ENCODE measurements around the gene NEK11. TPM values are rescaled to one million over a fixed set of nuclear protein-coding genes. Genes with fewer than 3 reads are reported as not detected.

Gene NEK11
- total RNA-seq, 1 experiment from 2014 or later, result 5.0 TPM

- intact Hi-C loops (cut with micrococcal nuclease; ENCODE audit: unreplicated experiment), result no loop called here
- no peak overlapping the region for H3K4me3 ChIP-seq (ENCODE audit: low read depth, low read length, poor library complexity, severe bottlenecking)
- TF ChIP-seq, protein P1, sequence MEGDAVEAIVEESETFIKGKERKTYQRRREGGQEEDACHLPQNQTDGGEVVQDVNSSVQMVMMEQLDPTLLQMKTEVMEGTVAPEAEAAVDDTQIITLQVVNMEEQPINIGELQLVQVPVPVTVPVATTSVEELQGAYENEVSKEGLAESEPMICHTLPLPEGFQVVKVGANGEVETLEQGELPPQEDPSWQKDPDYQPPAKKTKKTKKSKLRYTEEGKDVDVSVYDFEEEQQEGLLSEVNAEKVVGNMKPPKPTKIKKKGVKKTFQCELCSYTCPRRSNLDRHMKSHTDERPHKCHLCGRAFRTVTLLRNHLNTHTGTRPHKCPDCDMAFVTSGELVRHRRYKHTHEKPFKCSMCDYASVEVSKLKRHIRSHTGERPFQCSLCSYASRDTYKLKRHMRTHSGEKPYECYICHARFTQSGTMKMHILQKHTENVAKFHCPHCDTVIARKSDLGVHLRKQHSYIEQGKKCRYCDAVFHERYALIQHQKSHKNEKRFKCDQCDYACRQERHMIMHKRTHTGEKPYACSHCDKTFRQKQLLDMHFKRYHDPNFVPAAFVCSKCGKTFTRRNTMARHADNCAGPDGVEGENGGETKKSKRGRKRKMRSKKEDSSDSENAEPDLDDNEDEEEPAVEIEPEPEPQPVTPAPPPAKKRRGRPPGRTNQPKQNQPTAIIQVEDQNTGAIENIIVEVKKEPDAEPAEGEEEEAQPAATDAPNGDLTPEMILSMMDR (conservative IDR thresholded peaks at IDR 0.05; ENCODE audit: low read depth, low read length), result no peak
- H3K36me3 ChIP-seq (ENCODE audit: insufficient read depth, low read length, poor library complexity, severe bottlenecking), result no peaks in the 10 kb centered on the region
- H3K4me1 ChIP-seq (ENCODE audit: insufficient read depth, low read length, poor library complexity, severe bottlenecking), result no peaks in the 10 kb centered on the region
- no TSS peak for BruUV-seq (replicated peaks)
- H3K27me3 ChIP-seq (replicated peaks; ENCODE audit: insufficient read depth, low read depth, low read length, poor library complexity), result no peaks in the 10 kb centered on the region
- no peaks in the 10 kb centered on the region for H3K9me3 ChIP-seq (ENCODE audit: low read depth, low read length, poor library complexity, severe bottlenecking)
- ChIA-PET CTCF (no interaction called here), POLR2A (ENCODE audit: low non-redundant PET) (no interaction called here)
- no peak overlapping the region for H3K27ac ChIP-seq (ENCODE audit: low read depth, low read length, poor library complexity, severe bottlenecking)
- no peak for DNase-seq (ENCODE audit: low spot score)
Measured at GRCh38 chr3:131282379-131282778, 255.7 kb downstream of the NEK11 start.

GRCh38 chr3:131282967-131283366 is 256.3 kb downstream of the NEK11 start:
- Histone ChIP-seq H3K27me3 (replicated peaks; ENCODE audit: insufficient read depth, low read depth, low read length, poor library complexity) (no peaks in the 10 kb centered on the region), H3K9me3 (ENCODE audit: low read depth, low read length, poor library complexity, severe bottlenecking) (no peaks in the 10 kb centered on the region), H3K27ac (ENCODE audit: low read depth, low read length, poor library complexity, severe bottlenecking) (no peak overlapping the region), H3K36me3 (ENCODE audit: insufficient read depth, low read length, poor library complexity, severe bottlenecking) (no peaks in the 10 kb centered on the region), H3K4me1 (ENCODE audit: insufficient read depth, low read length, poor library complexity, severe bottlenecking) (no peaks in the 10 kb centered on the region), H3K4me3 (ENCODE audit: low read depth, low read length, poor library complexity, severe bottlenecking) (no peak overlapping the region)
- intact Hi-C loops (cut with micrococcal nuclease; ENCODE audit: unreplicated experiment), result no loop called here
- no peak for DNase-seq (ENCODE audit: low spot score)
- CTCF ChIA-PET, result no interaction called here
- BruUV-seq (replicated peaks), result no TSS peak
- no peak for TF ChIP-seq EZH2 (IDR thresholded peaks at IDR 0.05; ENCODE audit: borderline replicate concordance, low read depth, low read length, poor library complexity, severe bottlenecking)
- TF ChIP-seq, protein P1 (conservative IDR thresholded peaks at IDR 0.05; ENCODE audit: low read depth, low read length), result no peak
- POLR2A ChIA-PET (ENCODE audit: low non-redundant PET), result no interaction called here

- no peak for DNase-seq (ENCODE audit: low spot score)
- TF ChIP-seq, protein P1 (conservative IDR thresholded peaks at IDR 0.05; ENCODE audit: low read depth, low read length), result no peak
- TF ChIP-seq EZH2 (IDR thresholded peaks at IDR 0.05; ENCODE audit: borderline replicate concordance, low read depth, low read length, poor library complexity, severe bottlenecking), result no peak
- ChIA-PET POLR2A (ENCODE audit: low non-redundant PET) (no interaction called here), CTCF (no interaction called here)
- Histone ChIP-seq H3K4me1 (ENCODE audit: insufficient read depth, low read length, poor library complexity, severe bottlenecking) (no peaks in the 10 kb centered on the region), H3K9me3 (ENCODE audit: low read depth, low read length, poor library complexity, severe bottlenecking) (no peaks in the 10 kb centered on the region), H3K36me3 (ENCODE audit: insufficient read depth, low read length, poor library complexity, severe bottlenecking) (no peaks in the 10 kb centered on the region), H3K27ac (ENCODE audit: low read depth, low read length, poor library complexity, severe bottlenecking) (no peak overlapping the region), H3K27me3 (replicated peaks; ENCODE audit: insufficient read depth, low read depth, low read length, poor library complexity) (no peaks in the 10 kb centered on the region), H3K4me3 (ENCODE audit: low read depth, low read length, poor library complexity, severe bottlenecking) (no peak overlapping the region)
- intact Hi-C loops (cut with micrococcal nuclease; ENCODE audit: unreplicated experiment), result no loop called here
- no TSS peak for BruUV-seq (replicated peaks)
Measured at GRCh38 chr3:131283862-131284261, 257.2 kb downstream of the NEK11 start.

Data from A673 (cell line).